OCI-LY1 (cell line): ENCODE data around the gene SOCS7.

Experiments used
- H2AFZ ChIP-seq: fragments of 200-600 bp; sonication (generic), shearing (Covaris generic); 2 replicates; pipeline ENCODE4 v1.6.0; 2014; ENCODE audit warnings: antibody characterized with exemption, mild to moderate bottlenecking, low read length
- H3F3A ChIP-seq: fragments of 200-600 bp; sonication (generic), shearing (Covaris generic); 2 replicates; pipeline ENCODE4 v1.6.0; 2014; ENCODE audit warnings: mild to moderate bottlenecking, antibody characterized with exemption, low read length, moderate library complexity; ENCODE audit not compliant: insufficient read depth
- H3K27ac ChIP-seq: fragments of 200-600 bp; sonication (generic); 2 replicates; pipeline ENCODE4 v1.5.1; 2014; ENCODE audit warnings: low read length, mixed run types, mild to moderate bottlenecking, low read depth; ENCODE audit not compliant: poor library complexity, severe bottlenecking
- H3K27me3 ChIP-seq: fragments of 200-600 bp; sonication (generic); 2 replicates; pipeline ENCODE4 v1.6.0; 2014; ENCODE audit warnings: antibody characterized with exemption, mild to moderate bottlenecking, low read length, moderate library complexity; ENCODE audit not compliant: insufficient read depth
- H3K36me3 ChIP-seq: fragments of 200-600 bp; sonication (generic); 2 replicates; pipeline ENCODE4 v1.6.1; 2014; ENCODE audit warnings: mild to moderate bottlenecking, antibody characterized with exemption, low read length, moderate library complexity, mixed read lengths; ENCODE audit not compliant: insufficient read depth
- H3K4me1 ChIP-seq: fragments of 200-600 bp; sonication (generic); 2 replicates; pipeline ENCODE4 v1.5.1; 2014; ENCODE audit warnings: mild to moderate bottlenecking, low read length, moderate library complexity; ENCODE audit not compliant: insufficient read depth, severe bottlenecking
- H3K4me2 ChIP-seq: fragments of 200-600 bp; sonication (generic), shearing (Covaris generic); 2 replicates; pipeline ENCODE4 v1.6.1; 2014; ENCODE audit warnings: low read length
- H3K4me3 ChIP-seq: fragments of 200-600 bp; sonication (generic); 2 replicates; pipeline ENCODE4 v1.5.1; 2014; ENCODE audit warnings: low read length, low read depth, mild to moderate bottlenecking, mixed read lengths; ENCODE audit not compliant: poor library complexity, severe bottlenecking
- H3K79me2 ChIP-seq: fragments of 200-600 bp; shearing (Covaris generic); 2 replicates; pipeline ENCODE4 v1.6.1; 2016; ENCODE audit warnings: mixed run types, low read length, mixed read lengths; ENCODE audit not compliant: insufficient read depth
- H3K9ac ChIP-seq: fragments of 200-600 bp; sonication (generic), shearing (Covaris generic); 2 replicates; pipeline ENCODE4 v1.6.1; 2014; ENCODE audit warnings: mild to moderate bottlenecking, low read length, mixed read lengths
- H3K9me2 ChIP-seq: fragments of 200-600 bp; sonication (generic), shearing (Covaris generic); 2 replicates; pipeline ENCODE4 v1.6.1; 2014; ENCODE audit warnings: low read depth, mild to moderate bottlenecking, low read length, mixed read lengths
- H3K9me3 ChIP-seq: fragments of 200-600 bp; shearing (Covaris generic); 2 replicates; pipeline ENCODE4 v1.6.1; 2014; ENCODE audit warnings: low read length, mixed read lengths
- H4K20me1 ChIP-seq: fragments of 200-600 bp; sonication (generic), shearing (Covaris generic); 2 replicates; pipeline ENCODE4 v1.6.0; 2016; ENCODE audit warnings: mild to moderate bottlenecking, low read length; ENCODE audit not compliant: insufficient read depth
- EZH2 ChIP-seq: fragments of 200-600 bp; sonication (generic), shearing (Covaris generic); IDR thresholded peaks from 2 replicates; pipeline ENCODE4 v1.8.0; 2017; ENCODE audit warnings: borderline replicate concordance, mixed run types, mild to moderate bottlenecking, antibody characterized with exemption, low read length, moderate library complexity, mixed read lengths
- TF ChIP-seq, protein P1 (sequence below): fragments of 200-600 bp; sonication (generic), shearing (Covaris generic); IDR thresholded peaks from 2 replicates; pipeline ENCODE4 v1.5.1; 2017; ENCODE audit warnings: mild to moderate bottlenecking, antibody characterized with exemption, low read length, moderate library complexity, mixed read lengths

Gene SOCS7

GRCh38 chr17:38441429-38442061 is 89.9 kb downstream of the SOCS7 start:
- Histone ChIP-seq H3F3A (no peaks in the 10 kb centered on the region), H4K20me1 (no peaks in the 10 kb centered on the region), H3K27ac (no peak overlapping the region), H3K79me2 (no peaks in the 10 kb centered on the region), H3K9ac (no peak overlapping the region), H3K4me2 (no peak overlapping the region), H3K9me2 (no peaks in the 10 kb centered on the region), H3K27me3 (no peaks in the 10 kb centered on the region), H3K36me3 (no peaks in the 10 kb centered on the region), H2AFZ (no peak overlapping the region), H3K4me3 (no peak overlapping the region), H3K4me1 (no peaks in the 10 kb centered on the region), H3K9me3 (no peaks in the 10 kb centered on the region)
- TF ChIP-seq EZH2: no peak
- TF ChIP-seq, protein P1, sequence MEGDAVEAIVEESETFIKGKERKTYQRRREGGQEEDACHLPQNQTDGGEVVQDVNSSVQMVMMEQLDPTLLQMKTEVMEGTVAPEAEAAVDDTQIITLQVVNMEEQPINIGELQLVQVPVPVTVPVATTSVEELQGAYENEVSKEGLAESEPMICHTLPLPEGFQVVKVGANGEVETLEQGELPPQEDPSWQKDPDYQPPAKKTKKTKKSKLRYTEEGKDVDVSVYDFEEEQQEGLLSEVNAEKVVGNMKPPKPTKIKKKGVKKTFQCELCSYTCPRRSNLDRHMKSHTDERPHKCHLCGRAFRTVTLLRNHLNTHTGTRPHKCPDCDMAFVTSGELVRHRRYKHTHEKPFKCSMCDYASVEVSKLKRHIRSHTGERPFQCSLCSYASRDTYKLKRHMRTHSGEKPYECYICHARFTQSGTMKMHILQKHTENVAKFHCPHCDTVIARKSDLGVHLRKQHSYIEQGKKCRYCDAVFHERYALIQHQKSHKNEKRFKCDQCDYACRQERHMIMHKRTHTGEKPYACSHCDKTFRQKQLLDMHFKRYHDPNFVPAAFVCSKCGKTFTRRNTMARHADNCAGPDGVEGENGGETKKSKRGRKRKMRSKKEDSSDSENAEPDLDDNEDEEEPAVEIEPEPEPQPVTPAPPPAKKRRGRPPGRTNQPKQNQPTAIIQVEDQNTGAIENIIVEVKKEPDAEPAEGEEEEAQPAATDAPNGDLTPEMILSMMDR: no peak

DNA sequence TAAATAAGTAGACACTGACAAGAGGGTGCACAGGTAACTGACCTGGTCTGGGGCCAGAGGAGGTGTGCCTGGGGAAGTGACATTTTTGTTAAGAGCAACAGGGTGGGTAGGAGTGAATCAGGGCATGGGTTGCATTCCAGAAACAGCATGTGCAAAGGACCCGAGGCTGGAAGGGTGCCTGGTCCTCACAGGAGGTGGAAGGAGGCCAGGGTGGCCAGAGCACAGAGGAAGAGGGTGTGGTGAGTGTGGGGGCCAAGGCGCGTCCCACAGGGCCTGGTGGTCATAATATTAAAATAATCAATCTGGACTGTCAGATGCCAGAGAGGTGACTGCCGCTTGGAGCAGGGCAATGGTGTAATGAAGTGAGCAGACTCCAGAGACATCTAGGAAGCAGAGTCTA is 90.9 kb downstream of the SOCS7 start:
- H3K27ac ChIP-seq: no peak overlapping the region
- no peaks in the 10 kb centered on the region for H3K36me3 ChIP-seq
- no peaks in the 10 kb centered on the region for H3K4me1 ChIP-seq
- no peak overlapping the region for H2AFZ ChIP-seq
- H3K9ac ChIP-seq: no peak overlapping the region
- H4K20me1 ChIP-seq: no peaks in the 10 kb centered on the region
- no peak for TF ChIP-seq EZH2
- H3K9me3 ChIP-seq: no peaks in the 10 kb centered on the region
- H3K79me2 ChIP-seq: no peaks in the 10 kb centered on the region
- H3K27me3 ChIP-seq: 0 out of 2 replicates have a peak, but pooled peaks cover under 1% of the 10 kb centered on the region
- H3K4me3 ChIP-seq: no peak overlapping the region
- H3K9me2 ChIP-seq: no peaks in the 10 kb centered on the region
- H3F3A ChIP-seq: no peaks in the 10 kb centered on the region
- no peak overlapping the region for H3K4me2 ChIP-seq

DNA sequence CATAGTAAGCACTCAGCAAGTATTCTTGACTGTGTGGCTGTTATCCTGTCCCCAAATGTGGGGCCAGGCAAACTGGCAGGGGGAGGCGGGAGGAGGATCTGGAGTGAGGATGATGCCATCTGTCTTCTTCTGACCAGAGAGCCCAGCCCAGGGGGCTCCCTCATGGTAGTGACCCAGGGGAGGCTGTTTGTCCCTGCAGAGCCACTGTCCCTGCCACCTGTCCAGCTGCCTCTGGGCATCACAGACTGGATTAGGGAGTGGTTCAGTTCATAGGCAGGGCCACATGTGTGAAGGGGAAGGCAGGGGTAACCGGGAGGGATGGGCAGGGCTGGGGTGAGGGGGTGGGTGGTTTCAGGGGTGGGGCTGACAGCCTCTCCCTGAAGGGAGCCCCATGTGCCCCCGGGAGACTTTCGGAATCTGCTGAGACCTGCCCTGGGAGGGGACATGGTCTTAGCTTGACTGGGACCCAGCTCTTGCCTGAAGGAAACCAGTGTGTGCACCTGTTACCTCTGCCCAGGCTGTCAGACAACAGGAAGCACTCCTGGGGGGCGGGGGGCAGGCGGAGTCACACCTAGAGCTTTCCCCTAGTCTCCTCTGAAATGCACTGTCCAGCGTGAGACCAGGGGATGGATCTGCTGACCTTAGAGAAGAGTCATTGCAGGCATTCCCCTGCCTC is 91.8 kb downstream of the SOCS7 start:
- H3F3A ChIP-seq: no peaks in the 10 kb centered on the region

More for the DNA sequence above, 91.8 kb downstream of the SOCS7 start:
- TF ChIP-seq EZH2: no peak
- TF ChIP-seq, protein P1: no peak
- H3K79me2 ChIP-seq: no peaks in the 10 kb centered on the region
- no peaks in the 10 kb centered on the region for H3K36me3 ChIP-seq
- no peak overlapping the region for H2AFZ ChIP-seq
- H3K9me2 ChIP-seq: no peaks in the 10 kb centered on the region
- H3K9me3 ChIP-seq: no peaks in the 10 kb centered on the region
- H3K9ac ChIP-seq: no peak overlapping the region
- no peak overlapping the region for H3K4me2 ChIP-seq
- 0 out of 2 replicates have a peak, but pooled peaks cover 4% of the 10 kb centered on the region for H3K27me3 ChIP-seq
- no peaks in the 10 kb centered on the region for H4K20me1 ChIP-seq
- H3K4me1 ChIP-seq: no peaks in the 10 kb centered on the region
- H3K27ac ChIP-seq: no peak overlapping the region
- H3K4me3 ChIP-seq: no peak overlapping the region
